Hippocampal formation (tissue), 2 donors: ENCODE results near the gene CAMTA1.

Experiments used
- DNase-seq, 2 donors: peaks; one replicate each; lab custom pipeline; 2025; lab: John Stamatoyannopoulos, UW

The CAMTA1 gene

GRCh38 chr1:7531562-7532340 is 746.5 kb downstream of the CAMTA1 start:
- no peak for DNase-seq

- DNase-seq: no peak
These were observed 747.8 kb downstream of the CAMTA1 start for GRCh38 chr1:7533006-7533405.

GRCh38 chr1:7534061-7534825 is 749.0 kb downstream of the CAMTA1 start:
- DNase-seq: no peak

GRCh38 chr1:7535016-7535415 is 749.8 kb downstream of the CAMTA1 start:
- no peak for DNase-seq

- no peak for DNase-seq
These were observed 751.0 kb downstream of the CAMTA1 start for GRCh38 chr1:7535934-7536878.

GRCh38 chr1:7536891-7537591 is 751.8 kb downstream of the CAMTA1 start:
- no peak for DNase-seq

- no peak for DNase-seq
These were observed 752.8 kb downstream of the CAMTA1 start for GRCh38 chr1:7538033-7538432.

- DNase-seq: no peak
These were observed 753.9 kb downstream of the CAMTA1 start for GRCh38 chr1:7538849-7539768.

GRCh38 chr1:7539769-7540175 is 754.5 kb downstream of the CAMTA1 start:
- DNase-seq: no peak

GRCh38 chr1:7540816-7541215 is 755.6 kb downstream of the CAMTA1 start:
- no peak for DNase-seq

- DNase-seq: no peak
These were observed 756.4 kb downstream of the CAMTA1 start for GRCh38 chr1:7541629-7542028.

- DNase-seq: no peak
These were observed 758.5 kb downstream of the CAMTA1 start for GRCh38 chr1:7543718-7544090.

GRCh38 chr1:7549277-7550161 is 764.3 kb downstream of the CAMTA1 start:
- no peak for DNase-seq

- no peak for DNase-seq
These were observed 765.1 kb downstream of the CAMTA1 start for GRCh38 chr1:7550261-7550865.

- DNase-seq: no peak
These were observed 765.7 kb downstream of the CAMTA1 start for GRCh38 chr1:7550981-7551380.

GRCh38 chr1:7551442-7551841 is 766.2 kb downstream of the CAMTA1 start:
- DNase-seq: no peak

GRCh38 chr1:7552402-7552801 is 767.1 kb downstream of the CAMTA1 start:
- DNase-seq: no peak

- DNase-seq: no peak
These were observed 767.9 kb downstream of the CAMTA1 start for GRCh38 chr1:7553042-7553690.
